Subcutaneous abdominal adipose tissue (tissue), 5 donors: Measurements from ENCODE around the gene EPB41L1.
A peak's percentile ranks its signal among the peaks of the same experiment; 100 is the strongest.

Experiments
- H3K27ac ChIP-seq: one replicate; pipeline ENCODE4 v1.7.0; 2013; ENCODE audit warnings: low read depth, mild to moderate bottlenecking, inconsistent platforms, low read length, moderate library complexity
- H3K27me3 ChIP-seq, 5 donors: one replicate each; pipeline ENCODE4 v1.7.0; 2013; ENCODE audit warnings: low read length in 5 of 5, inconsistent platforms in 1 of 5; ENCODE audit not compliant: control insufficient read depth in 5 of 5, insufficient read depth in 4 of 5
- H3K36me3 ChIP-seq, 5 donors: one replicate each; pipeline ENCODE4 v1.7.0; 2013; ENCODE audit warnings: low read length in 5 of 5; ENCODE audit not compliant: control insufficient read depth in 5 of 5, insufficient read depth in 5 of 5
- H3K4me1 ChIP-seq, 5 donors: one replicate each; pipeline ENCODE4 v1.7.0; 2013; ENCODE audit warnings: low read length in 5 of 5, mild to moderate bottlenecking in 3 of 5, moderate library complexity in 1 of 5; ENCODE audit not compliant: control insufficient read depth in 5 of 5, insufficient read depth in 5 of 5
- H3K4me3 ChIP-seq, 5 donors: one replicate each; pipeline ENCODE4 v1.7.0; 2013; ENCODE audit warnings: low read length in 5 of 5, low read depth in 1 of 5
- H3K9ac ChIP-seq, 5 donors: one replicate each; pipeline ENCODE4 v1.7.0; 2013; ENCODE audit warnings: low read length in 5 of 5, mild to moderate bottlenecking in 4 of 5, moderate library complexity in 3 of 5
- H3K9me3 ChIP-seq, 5 donors: one replicate each; pipeline ENCODE4 v1.7.0; 2013; ENCODE audit warnings: low read length in 5 of 5; ENCODE audit not compliant: control insufficient read depth in 5 of 5
- donor health status: healthy.
- donor health status: healthy.
- donor health status: healthy.
- donor health status: healthy.
- donor health status: healthy.

EPB41L1 gene

DNA sequence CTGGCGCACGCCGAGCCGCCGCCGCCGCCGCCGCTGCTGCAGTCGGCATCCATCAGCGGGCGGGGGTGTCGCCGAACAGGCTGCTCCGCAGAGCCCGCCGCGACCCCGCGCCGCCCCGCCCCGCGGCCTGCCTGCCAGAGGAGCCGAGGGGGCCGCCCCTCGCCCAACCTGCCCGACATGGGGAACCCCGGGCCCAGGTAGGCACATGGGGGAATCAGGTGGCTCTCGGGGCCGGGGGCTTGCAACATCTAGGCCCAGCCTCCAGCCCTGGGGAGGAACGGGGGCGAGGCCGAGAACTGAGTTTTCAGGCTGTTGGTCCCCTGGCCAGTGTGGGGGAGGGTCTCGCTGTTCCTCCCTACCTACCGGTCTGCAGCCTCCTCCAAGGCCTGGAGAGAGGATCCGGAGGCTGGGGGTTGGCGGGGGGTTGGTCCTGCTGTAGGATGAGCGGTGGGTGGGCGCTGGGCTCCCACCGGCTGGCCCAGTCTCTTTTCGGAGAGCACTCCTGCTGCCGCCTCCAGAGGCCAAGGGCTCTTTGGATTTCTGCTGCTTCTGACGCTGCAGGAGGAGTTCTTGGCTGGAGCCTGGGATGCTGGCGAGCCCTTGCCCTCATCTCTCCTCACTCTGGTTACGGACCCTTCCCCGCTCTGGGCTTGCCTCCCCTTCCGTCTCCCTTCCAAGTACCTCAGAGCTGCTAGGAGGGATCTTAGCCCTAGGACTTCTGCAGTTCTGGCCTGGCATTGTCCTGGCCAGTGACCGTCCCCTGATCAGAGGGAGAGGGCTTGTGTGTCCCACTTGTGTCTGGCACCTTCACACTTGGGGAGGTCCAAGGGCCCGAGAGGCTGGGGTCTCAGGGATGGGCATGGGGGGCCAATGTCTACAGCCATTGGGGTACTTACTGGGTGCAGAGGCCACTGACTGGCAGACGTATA, at the start of gene EPB41L1:
Gene EPB41L1, plus strand, starts transcription at position 41 of the 929 bp plus-strand sequence. CDS start 19,038 bp downstream, outside the sequence.
- Histone ChIP-seq H3K27ac (peak within 1 kb of the TSS; percentile 72), H3K36me3 (no peaks in the 10 kb centered on the region), H3K9me3 (no peaks in the 10 kb centered on the region), H3K4me3 (peak within 1 kb of the TSS; percentile 61 to 72 (median 69)), H3K9ac (peak within 1 kb of the TSS in 4 of 5 donors; percentile 52 to 78 (median 62)), H3K4me1 (peaks cover 8 to 64% (median 49%) of the 10 kb centered on the region in 5 donors), H3K27me3 (no peaks in the 10 kb centered on the region)

DNA sequence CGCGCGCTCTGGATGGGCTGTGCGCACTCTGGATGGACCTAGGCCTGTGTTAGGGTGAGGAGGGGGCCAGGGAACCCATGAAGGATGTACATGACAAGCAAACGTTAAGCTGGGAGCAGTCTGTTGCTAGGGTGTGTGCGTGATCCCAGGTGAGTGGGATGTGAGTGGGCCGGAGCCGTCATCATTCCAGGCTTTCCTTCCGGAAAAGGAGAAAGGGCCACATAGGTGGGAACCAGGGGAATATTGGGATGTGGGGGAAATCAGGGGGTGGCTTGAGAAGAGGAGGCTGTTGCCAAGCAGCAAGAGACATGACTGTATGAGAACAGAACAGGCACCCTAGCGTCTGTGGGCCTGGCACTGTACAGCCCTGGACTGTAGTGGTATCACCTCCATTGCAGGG, 49.7 kb upstream of the EPB41L1 start:
- peaks cover 0 to 4% (median 0%) of the 10 kb centered on the region in 5 donors for H3K36me3 ChIP-seq
- peak overlapping the region in 3 of 5 donors; percentile 1 to 48 (median 12) for H3K4me3 ChIP-seq
- no peaks in the 10 kb centered on the region for H3K9me3 ChIP-seq
- peak overlapping the region in 2 of 5 donors; percentile 43 for H3K9ac ChIP-seq
- peaks cover 16 to 69% (median 56%) of the 10 kb centered on the region in 5 donors for H3K4me1 ChIP-seq
- peak overlapping the region; percentile 94 for H3K27ac ChIP-seq
- H3K27me3 ChIP-seq, result no peaks in the 10 kb centered on the region

- Histone ChIP-seq H3K4me3 (no peak overlapping the region), H3K27me3 (no peaks in the 10 kb centered on the region), H3K4me1 (peaks cover 16 to 60% (median 52%) of the 10 kb centered on the region in 5 donors), H3K9me3 (no peaks in the 10 kb centered on the region), H3K9ac (peak overlapping the region in 1 of 5 donors; percentile 56), H3K36me3 (peaks cover 0 to 8% (median 3%) of the 10 kb centered on the region in 5 donors), H3K27ac (peak overlapping the region; percentile 54)
Measured at GRCh38 chr20:36105711-36106226, 48.8 kb upstream of the EPB41L1 start.

GRCh38 chr20:36106606-36107005, 47.9 kb upstream of the EPB41L1 start:
- Histone ChIP-seq H3K4me1 (peaks cover 13 to 51% (median 48%) of the 10 kb centered on the region in 5 donors), H3K27ac (peak overlapping the region; percentile 54), H3K4me3 (no peak overlapping the region), H3K9ac (no peak overlapping the region), H3K36me3 (peaks cover 0 to 8% (median 3%) of the 10 kb centered on the region in 5 donors), H3K9me3 (no peaks in the 10 kb centered on the region), H3K27me3 (no peaks in the 10 kb centered on the region)

DNA sequence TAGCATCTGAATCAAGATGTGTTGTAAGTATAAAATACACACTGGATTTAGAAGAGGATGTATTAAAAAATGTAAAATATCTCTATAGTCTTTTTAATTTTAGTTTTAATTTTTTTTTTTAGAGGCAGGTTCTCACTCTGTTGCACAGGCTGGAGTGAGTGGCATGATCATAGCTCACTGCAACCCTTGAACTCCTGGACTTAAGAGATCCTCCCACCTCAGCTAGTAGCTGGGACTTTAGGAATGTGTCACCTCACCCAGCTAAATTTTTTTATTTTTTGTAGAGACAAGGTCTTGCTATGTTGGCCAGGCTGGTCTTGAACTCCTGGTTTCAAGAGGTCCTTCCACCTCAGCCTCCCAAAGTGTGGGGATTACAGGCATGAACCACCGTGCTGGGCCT, 46.7 kb upstream of the EPB41L1 start:
- no peaks in the 10 kb centered on the region for H3K27me3 ChIP-seq
- H3K4me3 ChIP-seq, result no peak overlapping the region
- H3K4me1 ChIP-seq, result peaks cover 6 to 51% (median 47%) of the 10 kb centered on the region in 5 donors
- H3K9me3 ChIP-seq, result no peaks in the 10 kb centered on the region
- no peak overlapping the region for H3K27ac ChIP-seq
- no peak overlapping the region for H3K9ac ChIP-seq
- peaks cover 0 to 8% (median 3%) of the 10 kb centered on the region in 5 donors for H3K36me3 ChIP-seq

- Histone ChIP-seq H3K9me3 (no peaks in the 10 kb centered on the region), H3K27me3 (no peaks in the 10 kb centered on the region), H3K4me1 (peaks cover 3 to 51% (median 43%) of the 10 kb centered on the region in 5 donors), H3K9ac (no peak overlapping the region), H3K4me3 (no peak overlapping the region), H3K36me3 (peaks cover 0 to 8% (median 3%) of the 10 kb centered on the region in 5 donors), H3K27ac (no peak overlapping the region)
Measured at GRCh38 chr20:36109251-36109947, 45.1 kb upstream of the EPB41L1 start.

DNA sequence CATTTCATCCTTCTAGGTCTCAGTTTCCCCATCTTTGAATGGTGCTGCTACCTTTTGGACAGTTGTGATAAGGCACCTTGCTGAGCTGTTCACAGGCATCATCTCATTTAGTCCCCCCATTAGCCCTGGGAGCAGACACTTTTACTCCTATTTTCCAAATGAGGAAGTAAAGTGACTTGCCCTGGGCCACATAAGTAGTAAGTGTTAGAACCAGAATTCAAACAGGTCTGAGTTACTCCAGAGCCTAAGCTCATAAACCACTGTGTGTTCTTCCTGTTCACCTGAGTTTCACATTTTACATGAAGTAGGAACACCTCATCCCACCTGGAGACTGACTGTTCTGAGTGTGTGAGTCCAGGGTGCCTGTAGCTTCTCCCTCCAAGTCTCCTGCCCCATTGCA, 43.5 kb upstream of the EPB41L1 start:
- Histone ChIP-seq H3K4me1 (peaks cover 2 to 50% (median 43%) of the 10 kb centered on the region in 5 donors), H3K9ac (no peak overlapping the region), H3K36me3 (peaks cover 0 to 8% (median 3%) of the 10 kb centered on the region in 5 donors), H3K4me3 (no peak overlapping the region), H3K9me3 (no peaks in the 10 kb centered on the region), H3K27ac (no peak overlapping the region), H3K27me3 (no peaks in the 10 kb centered on the region)

GRCh38 chr20:36112112-36112511, 42.4 kb upstream of the EPB41L1 start:
- Histone ChIP-seq H3K4me3 (no peak overlapping the region), H3K9me3 (no peaks in the 10 kb centered on the region), H3K27me3 (no peaks in the 10 kb centered on the region), H3K9ac (no peak overlapping the region), H3K4me1 (peaks cover 0 to 53% (median 46%) of the 10 kb centered on the region in 5 donors), H3K36me3 (peaks cover 0 to 8% (median 3%) of the 10 kb centered on the region in 5 donors), H3K27ac (no peak overlapping the region)

DNA sequence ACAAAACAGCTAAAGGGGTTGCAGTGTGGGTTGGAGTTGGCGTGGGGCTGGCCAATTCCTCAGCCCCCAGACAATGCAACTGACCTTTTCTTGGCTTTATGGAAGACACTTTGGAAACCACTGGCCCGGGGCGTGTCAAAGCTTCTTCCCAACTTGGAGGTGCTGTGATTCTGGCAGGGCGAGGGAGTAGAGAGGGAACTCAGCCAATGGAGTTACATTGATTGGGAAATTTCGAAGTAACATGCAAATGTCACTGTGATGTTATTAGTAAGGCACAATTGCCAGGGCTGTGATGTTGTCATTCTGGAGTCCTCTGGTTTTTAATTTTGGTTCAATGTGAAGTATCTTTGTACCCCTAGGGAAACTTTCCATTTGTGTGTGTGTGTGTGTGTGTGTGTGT, 41.5 kb upstream of the EPB41L1 start:
- Histone ChIP-seq H3K9ac (no peak overlapping the region), H3K4me3 (no peak overlapping the region), H3K4me1 (peaks cover 0 to 62% (median 55%) of the 10 kb centered on the region in 5 donors), H3K9me3 (no peaks in the 10 kb centered on the region), H3K27ac (peak overlapping the region; percentile 68), H3K27me3 (no peaks in the 10 kb centered on the region), H3K36me3 (peaks cover 0 to 8% (median 3%) of the 10 kb centered on the region in 5 donors)
